Cardiac muscle cell (in vitro differentiated cells and primary cell): ENCODE results near the gene MBTD1. TPM values are rescaled to one million over a fixed set of nuclear protein-coding genes. Genes with fewer than 3 reads are reported as not detected.

Experiments
- DNase-seq, 2 donors: peaks; one replicate each; pipeline versions ENCODE4 v3.0.0 to v3.0.0-alpha.2; 2010 to 2017; ENCODE audit warnings: low read depth in 1 of 2, low spot score in 1 of 2
- H3K27ac ChIP-seq: fragments of 200-600 bp; sonication (generic); 2 replicates; pipeline ENCODE4 v1.5.1; 2016
- H3K27me3 ChIP-seq: fragments of 200-600 bp; sonication (generic); 2 replicates; pipeline ENCODE4 v1.6.0; 2016; ENCODE audit warnings: control low read depth
- H3K36me3 ChIP-seq: fragments of 200-600 bp; sonication (generic); 2 replicates; pipeline ENCODE4 v1.5.1; 2016; ENCODE audit warnings: control low read depth
- H3K4me1 ChIP-seq: fragments of 200-600 bp; sonication (generic); 2 replicates; pipeline ENCODE4 v1.8.1; 2017; ENCODE audit warnings: low read depth, mild to moderate bottlenecking, mixed run types
- H3K4me3 ChIP-seq: fragments of 200-600 bp; sonication (generic); 2 replicates; pipeline ENCODE4 v1.5.1; 2016; ENCODE audit warnings: mild to moderate bottlenecking
- H3K9me3 ChIP-seq: fragments of 200-600 bp; sonication (generic); 2 replicates; pipeline ENCODE4 v1.5.1; 2017; ENCODE audit warnings: low read depth, mild to moderate bottlenecking, control low read depth
- CTCF ChIP-seq: IDR thresholded peaks from 2 replicates; pipeline ENCODE4 v1.5.1; 2012; ENCODE audit warnings: low read depth, mild to moderate bottlenecking, low read length
- polyA plus RNA-seq: library from polyadenylated mRNA; unstranded; fragments of >200 nt; fragmentation: Nextera tagmentation; extraction: Ambion mirVana; gene quantifications from 2 replicates; pipeline ENCODE4 v1.2.1, GENCODE V29; 2016
- total RNA-seq: library from RNA; depleted of rRNA; stranded (reverse); fragments of >200 nt; gene quantifications from 2 replicates; pipeline ENCODE4 v1.2.3, GENCODE V29; 2016

MBTD1 gene
- total and polyA plus RNA-seq, 2 experiments from 2014 or later: 5.9 to 25.7 TPM

DNA sequence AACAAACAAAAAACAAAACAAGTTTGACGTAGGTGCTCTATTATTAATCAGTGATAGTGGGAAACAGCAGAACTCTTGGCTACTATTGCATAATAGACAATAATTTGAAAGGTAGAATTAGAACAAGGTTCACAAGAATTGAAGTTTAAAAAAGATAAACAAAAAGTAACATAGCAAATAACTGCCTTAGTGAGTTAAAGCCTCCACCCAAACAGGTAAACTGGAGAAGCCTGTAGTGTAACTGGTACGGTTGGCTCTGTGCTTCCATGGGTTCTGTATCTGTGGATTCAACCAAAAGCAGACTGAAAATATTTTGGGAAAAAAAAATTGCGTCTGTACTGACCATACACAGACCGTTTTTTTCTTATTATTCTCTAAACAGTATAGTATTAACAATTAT, 38.5 kb downstream of the MBTD1 start:
- H3K27me3 ChIP-seq: no peaks in the 10 kb centered on the region
- H3K27ac ChIP-seq: no peak overlapping the region
- no peak for DNase-seq
- peaks cover 64% of the 10 kb centered on the region for H3K36me3 ChIP-seq
- no peaks in the 10 kb centered on the region for H3K4me1 ChIP-seq
- no peaks in the 10 kb centered on the region for H3K9me3 ChIP-seq
- no peak for TF ChIP-seq CTCF
- no peak overlapping the region for H3K4me3 ChIP-seq

- no peaks in the 10 kb centered on the region for H3K9me3 ChIP-seq
- H3K36me3 ChIP-seq: peaks cover 56% of the 10 kb centered on the region
- no peak for DNase-seq
- no peaks in the 10 kb centered on the region for H3K4me1 ChIP-seq
- no peaks in the 10 kb centered on the region for H3K27me3 ChIP-seq
- no peak for TF ChIP-seq CTCF
- no peak overlapping the region for H3K4me3 ChIP-seq
- H3K27ac ChIP-seq: no peak overlapping the region
Observed at GRCh38 chr17:51217946-51218345, 41.9 kb downstream of the MBTD1 start.

- H3K9me3 ChIP-seq: no peaks in the 10 kb centered on the region
- peaks cover 57% of the 10 kb centered on the region for H3K36me3 ChIP-seq
- no peak overlapping the region for H3K27ac ChIP-seq
- TF ChIP-seq CTCF: no peak
- H3K27me3 ChIP-seq: no peaks in the 10 kb centered on the region
- no peak overlapping the region for H3K4me3 ChIP-seq
- H3K4me1 ChIP-seq: no peaks in the 10 kb centered on the region
- DNase-seq: peak in 1 of 2 donors; percentile 6
Observed at GRCh38 chr17:51214920-51215319, 44.9 kb downstream of the MBTD1 start.

DNA sequence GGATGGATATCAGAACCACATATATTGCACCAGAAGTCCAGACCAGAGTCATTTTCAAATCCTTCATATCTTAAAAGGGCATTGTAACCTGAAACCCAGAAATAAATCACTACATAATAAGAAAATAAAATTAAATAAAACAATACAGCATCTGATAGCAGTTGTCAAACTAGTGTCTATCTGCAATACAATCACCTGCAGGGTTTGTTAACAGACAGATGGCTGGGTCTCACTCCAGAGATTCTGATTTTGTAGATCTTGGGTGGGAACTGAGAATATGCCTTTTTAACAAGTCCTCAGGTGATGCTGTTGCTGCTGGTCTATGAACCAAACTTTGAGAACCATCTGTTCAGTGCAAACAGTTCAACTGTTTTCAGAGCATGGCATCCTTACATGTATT, 56.0 kb downstream of the MBTD1 start:
- no peak overlapping the region for H3K4me3 ChIP-seq
- no peak for DNase-seq
- peaks cover 71% of the 10 kb centered on the region for H3K36me3 ChIP-seq
- H3K27me3 ChIP-seq: no peaks in the 10 kb centered on the region
- TF ChIP-seq CTCF: no peak
- no peak overlapping the region for H3K27ac ChIP-seq
- no peaks in the 10 kb centered on the region for H3K9me3 ChIP-seq
- no peaks in the 10 kb centered on the region for H3K4me1 ChIP-seq

DNA sequence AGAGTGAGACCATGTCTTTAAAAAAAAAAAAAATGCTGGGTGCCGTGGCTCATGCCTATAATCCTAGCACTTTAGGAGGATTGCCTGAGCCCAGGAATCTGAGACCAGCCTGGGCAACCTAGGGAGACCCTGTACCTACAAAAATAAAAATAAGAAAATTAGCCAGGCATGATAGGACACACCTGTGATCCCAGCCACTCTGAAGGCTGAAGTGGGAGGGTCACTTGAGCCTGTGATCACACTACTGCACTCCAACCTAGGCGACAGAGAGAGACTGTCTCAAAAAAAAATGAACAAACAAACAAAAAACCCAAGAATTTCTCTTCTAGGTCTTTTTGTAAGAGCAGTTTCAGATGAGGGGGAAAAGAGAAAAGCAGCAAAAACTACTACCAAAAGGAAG, 59.0 kb downstream of the MBTD1 start:
- DNase-seq: no peak
- no peaks in the 10 kb centered on the region for H3K9me3 ChIP-seq
- no peak for TF ChIP-seq CTCF
- no peak overlapping the region for H3K4me3 ChIP-seq
- no peak overlapping the region for H3K27ac ChIP-seq
- no peaks in the 10 kb centered on the region for H3K4me1 ChIP-seq
- no peaks in the 10 kb centered on the region for H3K27me3 ChIP-seq
- peaks cover 58% of the 10 kb centered on the region for H3K36me3 ChIP-seq

DNA sequence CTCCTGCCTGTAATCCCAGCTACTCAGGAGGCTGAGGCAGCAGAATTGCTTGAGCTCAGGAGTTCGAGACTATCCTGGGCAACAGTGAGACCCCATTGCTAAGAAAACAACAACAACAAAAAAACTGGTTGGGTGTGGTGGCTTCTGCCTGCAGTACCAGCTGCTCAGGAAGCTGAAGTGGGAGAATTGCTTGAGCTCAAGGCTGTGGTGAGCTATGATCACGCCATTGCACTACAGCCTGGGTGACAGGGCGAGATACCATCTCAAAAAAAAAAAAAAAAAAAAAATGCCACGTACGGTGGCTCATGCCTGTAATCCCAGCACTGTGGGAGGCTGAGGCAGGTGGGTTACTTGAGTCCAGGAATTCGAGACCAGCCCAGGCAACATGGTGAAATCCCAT, 59.6 kb downstream of the MBTD1 start:
- Histone ChIP-seq H3K36me3 (peaks cover 57% of the 10 kb centered on the region), H3K4me1 (no peaks in the 10 kb centered on the region), H3K27ac (no peak overlapping the region), H3K9me3 (no peaks in the 10 kb centered on the region), H3K4me3 (no peak overlapping the region), H3K27me3 (no peaks in the 10 kb centered on the region)
- no peak for TF ChIP-seq CTCF
- DNase-seq: no peak
